ENCODE measurements around the gene NTRK3.

- TF ChIP-seq ISL1 (CRISPR knock-in tag; IDR thresholded peaks at IDR 0.05) (no peak), RARB (CRISPR knock-in tag; IDR thresholded peaks at IDR 0.05) (no peak), PATZ1 (CRISPR knock-in tag; IDR thresholded peaks at IDR 0.05; ENCODE audit: borderline replicate concordance) (no peak), CSRNP3 (CRISPR knock-in tag; IDR thresholded peaks at IDR 0.05) (no peak), ZFP3 (CRISPR knock-in tag; IDR thresholded peaks at IDR 0.05) (no peak)
- TF ChIP-seq, protein P1, sequence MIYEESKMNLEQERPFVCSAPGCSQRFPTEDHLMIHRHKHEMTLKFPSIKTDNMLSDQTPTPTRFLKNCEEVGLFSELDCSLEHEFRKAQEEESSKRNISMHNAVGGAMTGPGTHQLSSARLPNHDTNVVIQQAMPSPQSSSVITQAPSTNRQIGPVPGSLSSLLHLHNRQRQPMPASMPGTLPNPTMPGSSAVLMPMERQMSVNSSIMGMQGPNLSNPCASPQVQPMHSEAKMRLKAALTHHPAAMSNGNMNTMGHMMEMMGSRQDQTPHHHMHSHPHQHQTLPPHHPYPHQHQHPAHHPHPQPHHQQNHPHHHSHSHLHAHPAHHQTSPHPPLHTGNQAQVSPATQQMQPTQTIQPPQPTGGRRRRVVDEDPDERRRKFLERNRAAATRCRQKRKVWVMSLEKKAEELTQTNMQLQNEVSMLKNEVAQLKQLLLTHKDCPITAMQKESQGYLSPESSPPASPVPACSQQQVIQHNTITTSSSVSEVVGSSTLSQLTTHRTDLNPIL (CRISPR knock-in tag; IDR thresholded peaks at IDR 0.05; ENCODE audit: low read depth): no peak
Observed at GRCh38 chr15:87829332-87830050, 427.0 kb downstream of the NTRK3 start.

Data from SK-N-SH treated with all-trans-retinoic acid at 6 μM for 48 hours (cell line).